SK-N-MC (cell line): Measurements from ENCODE around the gene CFAP90.

Experiments used
- EZH2 ChIP-seq: fragments of 200-600 bp; sonication (generic); IDR thresholded peaks from one replicate; pipeline ENCODE4 v1.6.1; 2017; ENCODE audit warnings: antibody characterized with exemption
- FOXP2 ChIP-seq: optimal IDR thresholded peaks from 2 replicates; pipeline ENCODE3; 2011; ENCODE audit warnings: mild to moderate bottlenecking, moderate library complexity; ENCODE audit not compliant: insufficient read depth; ENCODE audit errors: extremely low read length, control extremely low read depth
- POLR2AphosphoS5 ChIP-seq: IDR thresholded peaks from 2 replicates; pipeline ENCODE4 v1.6.1; 2012; ENCODE audit warnings: mild to moderate bottlenecking, low read depth, low read length, borderline replicate concordance

DNA sequence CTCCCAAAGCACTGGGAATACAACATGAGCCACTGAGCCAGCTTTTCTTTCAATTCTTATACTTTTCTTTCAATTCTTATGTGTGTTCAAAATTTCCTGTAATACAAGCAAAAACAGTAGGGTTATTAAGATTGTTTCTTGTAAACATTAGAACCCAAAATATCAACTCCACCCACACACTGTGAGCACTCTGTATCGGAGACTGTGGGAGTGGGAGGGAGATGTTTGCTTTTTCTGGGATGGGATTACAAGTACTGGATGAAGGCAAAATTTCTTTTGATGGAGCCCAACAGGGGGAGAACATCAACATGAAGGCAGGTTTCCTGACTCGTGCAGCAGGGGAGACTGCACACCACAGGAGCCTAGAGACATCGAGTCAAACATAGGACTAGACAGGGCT is 4.7 kb upstream of the CFAP90 start:
- TF ChIP-seq POLR2AphosphoS5: no peak
- TF ChIP-seq EZH2: no peak
- no peak for TF ChIP-seq FOXP2
